Type B pancreatic cell (in vitro differentiated cells): ENCODE measurements around the gene SAMD13. TPM values are rescaled to one million over a fixed set of nuclear protein-coding genes. Genes with fewer than 3 reads are reported as not detected.

ENCODE experiments used
- DNase-seq: peaks from one replicate; pipeline ENCODE4 v3.0.0; 2021; ENCODE audit warnings: mixed read lengths; ENCODE audit not compliant: unreplicated experiment; ENCODE audit errors: extremely low spot score
- H3K27ac Mint-ChIP-seq: 2 replicates; pipeline ENCODE4 v1.8.0; 2021; ENCODE audit warnings: mild to moderate bottlenecking, mixed read lengths
- H3K27me3 Mint-ChIP-seq: 2 replicates; pipeline ENCODE4 v1.8.0; 2021; ENCODE audit warnings: mixed read lengths
- H3K36me3 Mint-ChIP-seq: 2 replicates; pipeline ENCODE4 v1.8.0; 2021; ENCODE audit warnings: mixed read lengths
- H3K4me1 Mint-ChIP-seq: one replicate; pipeline ENCODE4 v1.8.0; 2021; ENCODE audit warnings: mixed read lengths; ENCODE audit not compliant: unreplicated experiment
- H3K4me3 Mint-ChIP-seq: 2 replicates; pipeline ENCODE4 v1.8.0; 2021; ENCODE audit warnings: mild to moderate bottlenecking, mixed read lengths
- H3K9me3 Mint-ChIP-seq: 2 replicates; pipeline ENCODE4 v1.8.0; 2021; ENCODE audit warnings: mixed read lengths
- CTCF ChIP-seq: fragments of 200-600 bp; sonication (generic); conservative IDR thresholded peaks from 2 replicates; pipeline ENCODE4 v1.5.0; 2021; ENCODE audit warnings: antibody characterized with exemption, mild to moderate bottlenecking
- total RNA-seq: library from RNA; stranded (reverse); gene quantifications from 2 replicates; pipeline ENCODE4 v1.2.1, GENCODE V29; 2021; ENCODE audit warnings: low replicate concordance

Gene SAMD13
- total RNA-seq, 1 donor from 2014 or later, result 6.0 TPM

- H3K9me3 Mint-ChIP-seq, result peaks cover 8% of the 10 kb centered on the region
- H3K27me3 Mint-ChIP-seq, result no peaks in the 10 kb centered on the region
- peak overlapping the region; percentile 92 for H3K4me3 Mint-ChIP-seq
- DNase-seq, result no peak
- H3K36me3 Mint-ChIP-seq, result peaks cover 5% of the 10 kb centered on the region
- H3K4me1 Mint-ChIP-seq, result peaks cover 49% of the 10 kb centered on the region
- peak overlapping the region; percentile 83 for H3K27ac Mint-ChIP-seq
- TF ChIP-seq CTCF, result no peak
Observed at GRCh38 chr1:84299536-84300170, 1.9 kb upstream of the SAMD13 start.

- no peak for DNase-seq
- TF ChIP-seq CTCF, result no peak
- peak overlapping the region; percentile 89 for H3K4me3 Mint-ChIP-seq
- H3K27me3 Mint-ChIP-seq, result no peaks in the 10 kb centered on the region
- peaks cover 3% of the 10 kb centered on the region for H3K9me3 Mint-ChIP-seq
- H3K36me3 Mint-ChIP-seq, result peaks cover 5% of the 10 kb centered on the region
- H3K4me1 Mint-ChIP-seq, result peaks cover 53% of the 10 kb centered on the region
- no peak overlapping the region for H3K27ac Mint-ChIP-seq
Observed at GRCh38 chr1:84300501-84300900, 1.0 kb upstream of the SAMD13 start.

GRCh38 chr1:84301785-84302385 is 377 bp downstream of the SAMD13 start:
- H3K27ac Mint-ChIP-seq, result peak overlapping the region; percentile 87
- no peak for TF ChIP-seq CTCF
- DNase-seq, result no peak
- peaks cover 2% of the 10 kb centered on the region for H3K36me3 Mint-ChIP-seq
- H3K27me3 Mint-ChIP-seq, result no peaks in the 10 kb centered on the region
- H3K9me3 Mint-ChIP-seq, result no peaks in the 10 kb centered on the region
- peaks cover 53% of the 10 kb centered on the region for H3K4me1 Mint-ChIP-seq
- H3K4me3 Mint-ChIP-seq, result peak overlapping the region; percentile 89

- Mint-ChIP-seq H3K9me3 (no peaks in the 10 kb centered on the region), H3K4me1 (peaks cover 47% of the 10 kb centered on the region), H3K36me3 (peaks cover 4% of the 10 kb centered on the region), H3K27ac (peak overlapping the region; percentile 87), H3K4me3 (peak overlapping the region; percentile 89), H3K27me3 (no peaks in the 10 kb centered on the region)
- no peak for DNase-seq
- TF ChIP-seq CTCF, result no peak
Observed at GRCh38 chr1:84303314-84303830, 1.9 kb downstream of the SAMD13 start.

DNA sequence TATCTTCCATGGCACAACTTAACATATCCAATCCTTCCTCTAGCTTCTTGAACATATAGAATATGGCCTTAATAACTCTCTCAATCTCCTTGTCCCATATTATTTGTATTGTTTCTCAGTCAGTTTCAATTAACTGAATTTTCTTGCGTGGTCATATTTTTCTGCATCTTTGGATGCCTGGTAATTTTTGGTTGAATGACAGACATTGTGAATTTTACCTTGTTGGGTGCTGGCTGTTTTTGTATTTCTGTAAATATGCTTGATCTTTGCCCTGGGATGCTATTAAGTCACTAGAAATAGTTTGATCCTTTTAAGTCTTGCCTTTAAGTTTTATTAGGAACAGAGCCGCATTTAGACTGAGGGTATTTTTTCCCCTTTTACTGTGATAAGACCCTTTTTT is 5.9 kb downstream of the SAMD13 start:
- Mint-ChIP-seq H3K27me3 (no peaks in the 10 kb centered on the region), H3K9me3 (no peaks in the 10 kb centered on the region), H3K27ac (no peak overlapping the region), H3K36me3 (peaks cover 4% of the 10 kb centered on the region), H3K4me3 (no peak overlapping the region), H3K4me1 (peaks cover 22% of the 10 kb centered on the region)
- no peak for TF ChIP-seq CTCF
- DNase-seq, result no peak
